DLD1 (cell line): ENCODE data around the gene CAPN9.
"Not testable (repeated sequence)": the region's sequence is repeated elsewhere in the genome, so short reads cannot be mapped to it uniquely, and the experiment has no call there.

Source experiments
- in situ Hi-C: cut with HindIII; loops from 2 replicates; pipeline ENCODE4 v1.10.0; 2017; ENCODE audit warnings: low sequenced_read_pairs

CAPN9 gene

DNA sequence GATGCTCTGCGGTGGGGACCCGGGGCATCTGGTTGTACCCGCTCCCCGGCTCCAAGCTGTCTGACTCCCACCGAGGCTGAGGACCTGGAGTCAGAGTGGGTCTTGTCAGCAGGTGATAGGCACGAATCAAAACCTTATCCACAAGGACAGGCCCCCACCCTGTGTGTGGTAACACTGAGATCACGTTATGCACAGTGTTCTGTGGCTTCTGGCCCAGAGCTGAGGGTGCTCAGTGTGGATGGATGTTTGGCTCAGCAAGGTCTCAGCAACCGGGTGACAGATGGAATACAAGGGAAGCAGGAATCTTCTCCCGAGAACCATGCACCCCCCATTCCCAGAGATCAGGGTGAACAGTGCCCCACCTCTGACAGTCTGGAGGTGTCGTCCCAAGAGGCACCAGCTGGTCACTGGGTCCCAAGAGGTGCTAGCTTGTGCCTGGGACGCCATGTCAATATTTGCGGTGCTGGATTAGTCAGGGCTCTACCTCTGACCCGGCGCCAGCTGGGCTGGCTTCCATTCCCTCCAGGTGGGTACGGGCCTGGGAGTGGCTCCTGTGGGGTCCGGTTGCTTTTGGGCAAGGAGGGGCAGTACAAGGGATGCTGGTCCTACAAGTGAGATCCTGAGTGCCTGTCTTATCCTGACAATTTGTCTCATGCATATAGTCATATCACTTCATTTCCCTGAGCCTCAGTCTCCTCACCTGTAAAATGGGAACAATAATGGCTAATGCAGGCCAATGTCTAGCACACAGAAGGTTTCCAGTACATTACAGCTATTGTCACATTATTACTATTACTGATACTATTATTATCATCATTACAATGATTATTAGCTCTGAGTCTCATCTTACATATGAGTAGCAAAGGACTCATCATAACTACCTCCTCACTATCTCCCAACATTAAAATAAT is 957 bp downstream of the CAPN9 start:
- in situ Hi-C loops: no loop called here

DNA sequence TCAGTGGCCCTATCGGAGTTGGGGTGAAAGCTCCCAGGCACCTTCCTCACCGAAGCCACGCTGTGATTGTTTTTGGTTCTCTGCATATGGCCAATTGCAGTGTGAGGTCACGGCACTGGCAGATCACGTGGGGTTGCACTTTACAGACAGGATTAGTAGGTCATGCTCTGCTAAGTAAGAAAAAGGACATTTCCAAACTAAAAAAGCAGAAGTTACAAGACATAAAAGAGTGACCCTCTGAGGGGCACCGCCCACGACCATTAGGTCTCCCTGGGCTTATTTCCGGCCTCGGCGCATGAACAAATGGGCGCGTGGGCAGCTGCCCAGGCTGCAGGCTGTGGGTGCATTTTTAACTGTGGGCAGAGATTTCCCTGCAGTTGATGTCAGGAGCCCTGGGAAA is 2.0 kb downstream of the CAPN9 start:
- in situ Hi-C loops: no loop called here

DNA sequence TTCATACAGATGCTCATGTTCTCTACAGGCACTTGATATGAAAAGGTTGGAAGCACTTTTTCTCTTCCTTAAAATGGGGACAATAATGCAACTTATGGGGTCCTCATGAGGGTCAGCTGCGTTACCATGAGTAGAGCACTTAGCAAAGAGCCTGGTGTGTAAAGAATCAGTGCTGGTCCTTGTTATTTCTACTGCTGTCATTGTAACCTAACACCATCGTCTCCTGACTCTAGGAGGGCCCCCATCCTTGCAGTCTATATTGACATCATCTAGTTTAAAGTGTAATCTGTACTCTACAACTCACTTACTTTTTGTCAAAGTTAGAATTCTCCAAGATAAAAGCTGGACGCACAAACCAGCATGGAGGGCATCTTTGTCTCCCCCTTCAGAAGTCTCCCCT is 2.4 kb downstream of the CAPN9 start:
- in situ Hi-C loops: no loop called here

GRCh38 chr1:230750576-230750975 is 3.4 kb downstream of the CAPN9 start:
- in situ Hi-C loops: no loop called here

DNA sequence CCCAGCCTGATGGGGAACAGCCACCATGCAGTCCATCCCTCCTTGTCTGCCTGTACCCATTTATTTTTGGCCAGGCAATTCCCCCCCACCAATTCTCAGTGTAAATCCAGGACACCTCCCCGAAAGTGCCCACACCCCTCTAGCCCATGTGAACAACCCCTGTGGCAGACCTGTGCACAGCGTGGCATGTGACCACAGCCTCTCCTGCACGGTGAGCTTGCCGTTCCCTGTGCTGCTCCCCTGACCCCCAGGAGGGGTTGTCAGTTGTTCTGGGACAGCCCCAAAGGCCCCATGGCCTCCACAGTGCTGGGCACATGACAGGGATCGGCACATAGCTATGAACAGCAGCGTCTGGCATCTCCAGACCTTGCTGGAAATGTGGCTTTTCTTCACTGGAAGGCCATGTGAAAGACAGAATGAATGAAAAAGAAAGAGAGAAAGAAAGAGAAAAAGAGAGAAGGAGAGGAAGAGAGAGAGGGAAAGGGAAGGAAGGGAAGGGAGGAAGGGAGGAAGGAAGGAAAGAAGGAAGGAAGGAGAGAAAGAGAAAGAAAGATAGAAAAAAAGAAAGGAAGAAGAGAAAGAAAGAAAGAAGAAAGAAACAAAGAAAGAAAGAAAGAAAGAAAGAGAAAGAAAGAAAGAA is 3.9 kb downstream of the CAPN9 start:
- in situ Hi-C loops: no loop called here

DNA sequence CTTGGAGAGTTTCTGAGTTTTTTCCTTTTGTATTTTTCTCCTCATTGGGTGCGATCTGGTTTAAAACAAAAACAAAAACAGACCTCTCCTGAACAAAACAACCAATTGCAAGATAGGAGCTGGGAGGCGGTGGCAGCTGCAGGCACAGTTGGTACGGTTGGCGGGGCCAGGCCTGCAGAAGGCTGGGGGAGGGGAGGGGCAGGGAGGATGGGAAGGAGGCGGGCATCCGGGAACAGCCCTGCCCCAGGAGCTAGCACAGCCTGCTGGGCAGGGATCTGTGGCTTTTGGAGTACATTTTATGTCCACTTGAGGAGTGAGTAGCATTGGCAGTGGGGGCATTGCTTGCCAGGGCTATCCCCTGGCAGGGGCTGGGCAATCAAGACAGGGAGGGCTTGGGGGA is 5.2 kb downstream of the CAPN9 start:
- in situ Hi-C loops: no loop called here

- in situ Hi-C loops: no loop called here
These were observed 6.0 kb downstream of the CAPN9 start for GRCh38 chr1:230753191-230753585.

DNA sequence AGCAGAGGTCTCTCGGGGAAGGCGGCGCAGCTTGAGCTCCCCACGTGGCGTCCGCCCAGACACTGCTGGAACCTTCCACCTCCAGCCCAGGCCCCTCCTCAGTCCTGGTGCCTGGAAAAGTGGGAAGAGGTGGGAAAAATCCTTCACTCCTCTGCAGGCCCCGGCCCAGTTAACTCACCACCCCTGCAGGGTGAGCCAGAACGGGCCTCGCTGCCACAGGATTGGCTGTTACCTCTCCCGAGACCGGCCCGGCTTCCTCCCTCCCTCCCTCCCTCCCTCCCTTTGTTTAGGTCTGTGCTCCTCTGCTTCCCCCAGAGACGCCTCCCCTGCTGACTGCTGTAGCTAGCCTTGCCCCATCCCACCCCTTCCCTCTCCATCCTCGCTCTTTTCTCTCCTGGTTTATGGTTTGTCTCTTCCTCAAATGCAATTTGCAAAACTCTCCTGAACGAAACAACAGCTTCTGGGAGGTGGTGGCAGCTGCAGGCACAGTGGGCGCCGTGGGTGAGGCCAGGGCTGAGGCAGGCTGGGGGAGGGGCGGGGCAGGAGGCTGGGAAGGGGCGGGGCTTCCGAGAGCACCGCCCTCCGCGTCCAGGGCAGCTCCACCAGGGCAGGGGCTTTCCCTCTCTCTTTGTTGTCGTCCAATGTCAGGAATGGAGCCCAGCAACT is 6.5 kb downstream of the CAPN9 start:
- in situ Hi-C loops: no loop called here

DNA sequence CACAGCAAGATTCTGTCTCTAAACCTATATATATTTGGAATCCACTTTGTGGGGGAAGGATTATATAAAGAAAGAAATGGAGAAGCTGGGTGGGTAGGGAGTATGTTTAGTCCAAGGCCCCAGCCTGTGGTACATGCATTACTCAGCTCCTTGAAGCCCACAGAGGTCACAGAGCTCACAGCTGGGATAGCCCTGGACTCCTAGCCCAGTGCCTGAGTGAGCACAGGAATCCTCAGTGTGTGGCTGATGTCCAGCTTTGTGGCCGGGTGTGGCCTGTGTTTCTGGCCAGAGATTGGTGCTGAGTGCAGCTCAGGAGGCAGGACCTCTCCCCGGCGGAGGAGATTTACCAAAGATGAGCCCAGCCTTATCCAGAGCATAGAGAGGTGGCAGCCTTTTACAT is 7.6 kb downstream of the CAPN9 start:
- in situ Hi-C loops: no loop called here

- in situ Hi-C loops: no loop called here
These were observed 10.9 kb downstream of the CAPN9 start for GRCh38 chr1:230757856-230758708.

DNA sequence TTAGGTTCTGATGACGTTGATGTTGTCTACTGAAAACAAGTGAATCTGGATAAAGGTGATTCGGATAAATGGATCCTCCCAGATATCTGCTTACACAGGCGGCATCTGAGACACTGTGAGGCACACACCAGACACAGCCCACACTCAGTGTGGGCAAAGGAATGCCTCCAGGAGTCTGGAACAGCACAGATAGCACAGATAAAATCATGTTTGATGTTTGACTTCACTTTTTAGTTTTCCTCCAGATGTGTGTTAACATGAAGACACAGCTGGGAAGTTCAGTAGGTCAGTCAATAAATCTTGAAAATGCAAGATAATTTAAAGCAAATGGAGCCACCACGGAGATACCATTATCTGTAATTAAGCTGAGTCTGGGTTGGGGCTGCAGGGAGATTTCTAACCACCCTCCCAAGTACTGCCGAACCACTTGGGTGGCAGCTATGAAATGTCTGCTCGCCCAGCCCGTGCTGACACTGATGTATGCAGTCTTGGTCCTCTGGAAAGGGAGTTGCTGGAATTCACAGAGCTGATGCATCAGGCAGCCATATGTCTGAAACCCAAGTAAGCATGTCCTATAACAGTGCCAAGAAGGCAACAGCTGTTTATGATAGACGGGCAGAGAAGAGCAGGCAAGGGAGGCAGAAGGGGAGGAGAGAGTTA is 11.7 kb downstream of the CAPN9 start:
- in situ Hi-C loops: no loop called here

- in situ Hi-C loops: no loop called here
These were observed 12.3 kb downstream of the CAPN9 start for GRCh38 chr1:230759369-230760065.

GRCh38 chr1:230760360-230760827 is 13.2 kb downstream of the CAPN9 start:
- in situ Hi-C loops: no loop called here

DNA sequence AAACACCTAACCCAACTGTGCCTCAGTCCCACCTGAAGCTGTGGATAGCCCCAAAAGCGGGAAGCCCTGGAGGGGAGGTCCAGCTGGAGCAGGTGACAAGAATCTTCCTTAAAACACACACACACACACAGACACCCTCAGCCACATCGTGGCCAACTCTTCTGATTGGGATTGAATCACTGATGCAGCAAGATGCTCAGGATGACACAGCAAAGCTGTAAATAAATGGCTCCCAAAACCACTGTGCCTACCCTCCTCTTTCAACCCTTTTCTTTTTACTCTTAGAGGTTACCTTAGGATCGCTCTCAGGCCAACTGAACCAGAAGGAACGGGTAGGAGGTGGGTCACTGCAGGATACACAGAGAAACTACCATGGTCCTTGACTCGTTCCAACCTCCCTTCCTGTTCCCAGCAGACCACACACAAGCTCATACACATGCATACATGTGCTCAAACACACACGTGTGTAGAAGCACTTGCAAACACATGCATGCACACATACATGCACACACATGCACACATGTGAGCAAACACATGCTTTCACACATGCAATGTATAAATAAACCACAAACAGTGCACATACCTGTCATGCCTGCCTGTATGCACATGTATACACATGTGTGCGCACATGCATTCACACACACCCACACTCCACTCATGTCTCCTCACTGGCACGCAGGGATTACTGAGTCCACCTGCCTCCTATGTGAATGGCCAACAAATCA is 14.4 kb downstream of the CAPN9 start:
- in situ Hi-C loops: no loop called here

- in situ Hi-C loops: no loop called here
These were observed 16.9 kb downstream of the CAPN9 start for GRCh38 chr1:230763927-230764591.

- in situ Hi-C loops: no loop called here
These were observed 19.1 kb downstream of the CAPN9 start for GRCh38 chr1:230766318-230766717.

DNA sequence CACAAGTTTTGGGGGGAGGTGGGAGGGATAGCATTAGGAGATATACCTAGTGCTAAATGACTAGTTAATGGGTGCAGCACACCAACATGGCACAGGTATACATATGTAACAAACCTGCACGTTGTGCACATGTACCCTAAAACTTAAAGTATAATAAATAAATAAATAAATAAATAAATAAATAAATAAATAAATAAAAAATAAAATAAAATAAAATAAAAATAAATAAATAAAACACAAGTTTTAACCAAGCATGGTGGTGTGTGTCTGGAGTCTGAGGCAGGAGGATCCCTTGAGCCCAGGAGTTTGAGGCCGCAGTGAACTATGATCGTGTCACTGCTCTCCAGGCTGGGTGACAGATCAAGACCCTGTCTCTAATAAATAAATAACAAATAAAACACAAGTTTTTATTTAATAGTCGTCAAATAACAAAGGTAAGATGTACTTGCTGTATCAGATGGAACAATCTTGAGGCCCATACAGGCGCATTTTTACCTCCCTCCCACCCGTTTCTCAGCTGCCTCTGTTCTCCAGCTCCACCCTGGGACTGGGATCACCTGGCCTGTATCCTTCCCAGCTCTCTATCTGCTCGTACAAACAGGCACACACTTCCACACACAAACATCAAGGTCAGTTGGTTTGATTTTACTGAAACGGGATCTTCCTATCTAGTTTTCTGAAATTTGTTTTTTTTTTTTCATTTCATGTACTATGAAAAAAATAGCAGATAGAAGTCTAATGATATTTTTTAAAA is 20.8 kb downstream of the CAPN9 start:
- in situ Hi-C loops: not testable (repeated sequence)
